ENCODE measurements around the gene NAA15.
"Not testable (repeated sequence)": the region's sequence is repeated elsewhere in the genome, so short reads cannot be mapped to it uniquely, and the experiment has no call there.

Gene NAA15

GRCh38 chr4:139301113-139301820, at the start of gene NAA15:
Gene NAA15 (plus strand): TSS chr4:139301505. CDS start chr4:139301778, 273 bp downstream.
- DNase-seq (ENCODE audit: low spot score), result peak; percentile 97

GRCh38 chr4:139253046-139253445, 48.3 kb upstream of the NAA15 start:
- no peak for DNase-seq (ENCODE audit: low spot score)

DNA sequence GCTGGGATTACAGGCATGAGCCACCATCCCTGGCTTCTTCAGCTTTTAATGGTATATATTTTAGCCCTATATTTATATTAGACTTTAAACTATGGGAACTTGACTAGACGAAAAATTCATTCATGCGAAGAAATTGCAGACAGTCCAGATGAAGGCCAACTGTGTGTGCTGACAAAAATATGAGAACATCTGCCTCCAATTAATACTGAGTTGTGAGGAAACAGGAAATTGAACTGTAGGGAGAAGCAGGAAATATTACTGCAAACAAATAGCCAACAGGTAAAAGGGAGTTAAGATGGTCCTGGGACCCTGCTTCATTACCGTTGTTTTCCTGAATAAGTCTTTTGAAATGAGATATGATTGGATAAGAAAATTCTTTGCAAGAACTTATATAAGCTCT, 47.6 kb upstream of the NAA15 start:
- no peak for DNase-seq (ENCODE audit: low spot score)

DNA sequence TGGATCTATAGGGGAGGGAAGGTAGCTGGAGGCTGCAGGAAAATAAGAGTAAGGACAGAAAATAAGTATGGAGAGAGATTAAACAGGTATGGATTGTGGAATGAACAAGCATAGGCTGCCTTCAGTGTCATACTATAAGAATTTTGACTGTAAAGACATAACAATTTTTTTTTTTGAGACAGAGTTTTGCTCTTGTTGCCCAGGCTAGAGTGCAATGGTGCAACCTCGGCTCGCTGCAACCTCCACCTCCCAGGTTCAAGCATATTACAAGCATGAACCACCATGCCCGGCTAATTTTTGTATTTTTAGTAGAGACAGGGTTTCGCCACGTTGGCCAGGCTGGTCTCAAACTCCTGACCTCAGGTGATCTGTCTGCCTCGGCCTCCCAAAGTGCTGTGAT, 45.7 kb upstream of the NAA15 start:
- not testable (repeated sequence) for DNase-seq (ENCODE audit: low spot score)

DNA sequence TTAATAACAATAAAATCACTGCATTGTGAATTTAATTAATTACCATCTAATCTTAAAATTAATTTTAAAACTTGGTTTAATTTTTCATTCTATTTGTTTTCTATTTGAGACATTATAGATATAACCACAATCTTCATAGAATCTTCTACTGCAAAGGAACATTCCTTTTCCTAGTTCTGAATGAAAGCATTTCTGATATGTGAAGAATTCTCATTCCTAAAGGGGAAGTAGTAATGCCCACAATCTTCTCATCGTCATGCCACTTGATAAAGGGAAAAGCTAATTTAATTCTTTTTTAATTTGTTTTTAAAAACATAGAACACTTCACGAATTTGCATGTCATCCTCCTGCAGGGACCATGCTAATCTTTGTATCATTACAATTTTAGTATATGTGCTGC, 45.0 kb upstream of the NAA15 start:
- DNase-seq (ENCODE audit: low spot score), result no peak

- no peak for DNase-seq (ENCODE audit: low spot score)
These were observed 35.7 kb upstream of the NAA15 start for GRCh38 chr4:139265654-139266053.

- DNase-seq (ENCODE audit: low spot score), result no peak
These were observed 35.1 kb upstream of the NAA15 start for GRCh38 chr4:139266208-139266582.

DNA sequence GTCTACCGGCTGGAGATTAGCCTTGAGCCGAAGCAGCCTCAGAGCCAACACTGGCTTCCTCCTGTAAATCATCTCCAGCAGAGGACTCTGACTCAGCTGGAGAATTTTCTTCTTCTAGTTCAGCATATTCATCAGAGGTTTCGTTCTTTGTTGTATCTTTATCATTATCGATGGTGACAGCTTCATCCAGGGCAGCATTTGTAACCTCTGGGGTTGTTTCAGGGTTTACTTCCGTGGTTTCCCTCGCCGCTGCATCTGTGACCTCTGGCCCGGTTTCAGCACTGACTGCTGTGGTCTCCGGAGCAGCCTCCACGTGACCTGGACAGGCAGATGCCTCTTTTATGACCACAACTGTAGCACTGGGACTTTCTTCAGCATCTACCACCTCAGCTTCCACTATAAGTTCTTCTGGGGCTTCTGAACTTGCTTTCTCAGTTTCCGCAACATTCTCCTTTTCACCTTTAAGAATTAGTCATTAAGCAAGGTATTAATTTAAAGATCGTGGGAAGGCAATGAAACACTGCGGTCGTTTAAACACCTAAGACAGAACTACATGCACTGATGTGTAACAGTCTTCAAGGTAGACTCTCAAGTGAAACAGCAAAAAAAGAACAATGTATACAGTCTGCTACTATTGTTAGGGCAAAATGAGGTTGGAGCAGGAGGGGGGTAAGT, 34.6 kb upstream of the NAA15 start:
- peak; percentile 71 for DNase-seq (ENCODE audit: low spot score)

GRCh38 chr4:139267301-139267700, 34.0 kb upstream of the NAA15 start:
- DNase-seq (ENCODE audit: low spot score), result no peak

DNA sequence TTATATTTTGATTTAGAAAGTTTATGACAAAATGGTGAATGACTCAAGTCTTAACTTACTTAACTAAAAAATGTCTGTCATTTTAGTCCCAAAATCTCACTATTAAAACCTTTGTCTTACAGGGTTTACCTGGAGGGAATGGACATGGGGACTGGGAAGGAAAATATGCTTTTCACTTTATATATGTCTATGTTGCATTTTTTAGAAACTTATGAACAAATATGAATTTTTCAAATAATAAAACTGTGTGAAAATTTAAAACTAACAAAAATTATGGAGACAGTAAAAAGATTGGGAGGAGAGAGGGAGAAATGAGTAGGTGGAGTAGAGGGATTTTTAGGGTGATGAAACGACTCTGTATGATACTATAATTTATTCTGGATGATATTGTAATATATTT, 27.5 kb upstream of the NAA15 start:
- no peak for DNase-seq (ENCODE audit: low spot score)

GRCh38 chr4:139274790-139275189, 26.5 kb upstream of the NAA15 start:
- no peak for DNase-seq (ENCODE audit: low spot score)

DNA sequence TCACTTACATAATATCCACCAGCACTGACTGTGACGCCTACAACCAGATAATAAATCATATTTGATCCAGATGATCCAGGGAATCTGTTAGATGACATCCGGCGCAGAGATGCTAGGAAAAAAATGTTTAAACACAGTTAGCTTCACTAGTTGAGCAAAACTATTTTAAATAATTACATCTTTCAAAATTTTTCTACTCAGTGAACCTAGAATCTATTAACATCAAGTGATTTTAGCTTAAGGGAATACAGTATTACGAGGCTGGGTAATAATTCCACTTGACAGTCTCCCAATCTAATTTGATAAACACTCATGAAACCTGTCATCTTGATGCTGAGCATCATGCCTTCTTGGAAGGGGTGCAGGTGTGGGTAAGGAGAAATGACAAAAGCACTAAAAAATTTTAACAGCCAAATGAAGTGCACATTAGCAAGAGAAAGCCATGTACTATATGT, 26.0 kb upstream of the NAA15 start:
- DNase-seq (ENCODE audit: low spot score), result no peak

- no peak for DNase-seq (ENCODE audit: low spot score)
These were observed 22.8 kb upstream of the NAA15 start for GRCh38 chr4:139278485-139278884.

GRCh38 chr4:139278912-139279759, 22.2 kb upstream of the NAA15 start:
- DNase-seq (ENCODE audit: low spot score), result no peak

GRCh38 chr4:139279760-139280620, 21.3 kb upstream of the NAA15 start, which contains the start of gene MGARP:
Gene MGARP (minus strand): TSS chr4:139280225. CDS start chr4:139280158, 67 bp downstream.
- DNase-seq (ENCODE audit: low spot score), result no peak

DNA sequence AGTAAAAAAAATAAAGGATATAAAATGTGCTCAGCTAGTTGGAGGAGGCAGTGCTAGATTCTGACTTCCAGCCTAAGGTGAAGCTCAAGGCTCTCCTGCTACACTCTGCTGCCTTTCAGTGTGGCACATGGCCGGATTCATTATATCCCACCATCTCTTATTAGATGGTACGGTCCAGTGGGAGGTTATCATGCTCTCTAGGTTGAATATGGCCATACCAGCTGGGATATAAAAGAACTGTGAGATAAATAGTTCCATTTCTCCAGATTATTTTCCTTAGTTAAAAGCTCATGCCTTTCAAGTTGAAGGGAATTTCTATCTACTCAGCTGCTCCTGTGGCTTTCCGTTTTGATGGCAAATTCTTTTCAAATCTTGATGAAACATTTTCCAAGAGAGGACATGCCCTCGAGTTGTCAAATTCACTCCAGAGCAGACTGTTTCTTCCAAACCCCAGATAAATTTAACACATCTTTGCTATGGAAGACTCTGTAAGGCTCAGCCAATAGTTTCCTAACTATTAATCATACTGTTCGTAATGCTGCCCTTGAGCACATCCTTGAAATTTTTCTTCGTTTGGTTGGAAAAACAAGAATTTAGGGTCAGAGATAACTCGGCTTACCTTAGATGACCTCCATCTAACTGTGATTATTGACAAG, 19.1 kb upstream of the NAA15 start:
- no peak for DNase-seq (ENCODE audit: low spot score)

GRCh38 chr4:139282721-139283075, 18.6 kb upstream of the NAA15 start:
- no peak for DNase-seq (ENCODE audit: low spot score)

GRCh38 chr4:139286186-139286698, 15.1 kb upstream of the NAA15 start:
- no peak for DNase-seq (ENCODE audit: low spot score)

- DNase-seq (ENCODE audit: low spot score), result peak; percentile 97
These were observed 5.9 kb upstream of the NAA15 start for GRCh38 chr4:139295206-139295941.

DNA sequence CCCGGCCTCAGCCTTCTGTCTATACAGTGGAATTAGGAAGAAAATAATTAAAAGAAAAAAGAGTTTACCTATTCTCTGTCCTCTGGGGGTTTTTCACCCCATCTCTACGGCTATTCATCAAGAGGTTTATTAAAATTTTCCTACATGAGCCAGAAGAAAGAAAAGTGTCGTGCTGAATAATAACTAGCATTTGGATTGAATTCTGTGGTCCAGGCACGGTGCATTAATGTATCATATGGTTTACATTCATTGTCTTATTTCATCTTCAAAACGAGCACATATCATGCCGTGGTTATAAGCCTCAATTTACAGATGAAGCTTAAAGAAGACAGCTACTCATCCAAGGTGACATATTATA, 5.4 kb upstream of the NAA15 start:
- no peak for DNase-seq (ENCODE audit: low spot score)

Measured in CD4-positive, alpha-beta T cell treated with Interleukin-15 for 4 hours (primary cell).